IMR-90 (cell line): ENCODE data around the gene FOSL1. TPM values are rescaled to one million over a fixed set of nuclear protein-coding genes. Genes with fewer than 3 reads are reported as not detected.

Experiments
- BHLHE40 ChIP-seq: fragments of 150-350 bp; IDR thresholded peaks from 2 replicates; pipeline ENCODE4 v1.6.1; 2016; ENCODE audit warnings: mild to moderate bottlenecking, low read depth, low read length
- SMC3 ChIP-seq: fragments of 150-350 bp; IDR thresholded peaks from 2 replicates; pipeline ENCODE4 v1.6.1; 2016; ENCODE audit warnings: low read depth, mild to moderate bottlenecking, antibody characterized with exemption, low read length, moderate library complexity
- polyA plus RNA-seq, 3 experiments: library from polyadenylated mRNA; depleted of rRNA; stranded (reverse); fragments of >200 nt; gene quantifications; 2 replicates each; pipeline ENCODE4 v1.2.3, GENCODE V29; 2012; ENCODE audit warnings: low replicate concordance in 1 of 3
- total RNA-seq: library from RNA; depleted of rRNA; stranded (reverse); fragments of >200 nt; gene quantifications from 2 replicates; pipeline ENCODE4 v1.2.3, GENCODE V29; 2012
- TF ChIP-seq, protein P1 (sequence below): fragments of 150-350 bp; IDR thresholded peaks from 2 replicates; pipeline ENCODE4 v1.6.1; 2016; ENCODE audit warnings: low read depth, mild to moderate bottlenecking, low read length, moderate library complexity, borderline replicate concordance

The FOSL1 gene
- total and polyA plus RNA-seq, 2 of the 4 experiments (the other 2 are of a cell fraction), result 17.2 to 107 TPM

DNA sequence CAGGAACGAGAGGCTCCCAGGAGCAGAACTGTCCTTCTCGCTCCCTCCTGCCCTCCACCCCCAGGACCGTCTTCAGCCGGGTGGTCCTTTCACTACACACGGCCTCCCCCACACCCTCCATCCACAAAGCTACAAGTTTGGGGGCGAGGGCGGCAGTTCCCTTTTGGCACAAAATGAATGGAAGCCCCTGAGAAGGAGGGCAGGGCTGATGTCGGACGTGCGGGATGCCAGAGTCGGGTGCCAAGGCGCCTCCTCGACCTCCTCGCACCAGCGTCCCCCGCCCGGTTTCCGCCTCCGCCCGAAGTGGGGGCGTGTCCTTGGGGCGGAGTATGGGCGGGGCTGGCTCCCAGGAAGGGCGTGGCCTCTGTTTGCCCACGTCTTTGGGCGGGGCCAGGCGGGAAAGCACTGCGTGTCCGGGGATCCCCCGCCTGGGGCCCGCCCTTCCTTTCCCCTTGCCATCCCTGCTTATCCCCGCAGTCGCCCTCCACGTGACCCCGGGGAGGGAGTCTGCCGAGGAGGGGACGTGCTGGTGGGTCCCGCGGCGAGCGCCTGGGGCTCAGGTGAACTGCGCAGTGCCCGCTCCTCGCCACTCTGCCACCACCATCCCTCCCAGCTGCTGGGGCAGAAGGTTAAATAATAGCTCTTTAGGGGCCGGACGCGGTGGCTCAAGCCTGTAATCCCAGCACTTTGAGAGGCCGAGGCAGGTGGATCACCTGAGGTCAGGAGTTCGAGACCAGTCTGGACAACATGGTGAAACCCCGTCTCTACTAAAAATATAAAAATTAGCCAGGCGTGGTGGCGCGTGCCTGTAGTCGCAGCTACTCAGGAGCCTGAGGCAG is 26.7 kb downstream of the FOSL1 start (continued):
- TF ChIP-seq, protein P1, sequence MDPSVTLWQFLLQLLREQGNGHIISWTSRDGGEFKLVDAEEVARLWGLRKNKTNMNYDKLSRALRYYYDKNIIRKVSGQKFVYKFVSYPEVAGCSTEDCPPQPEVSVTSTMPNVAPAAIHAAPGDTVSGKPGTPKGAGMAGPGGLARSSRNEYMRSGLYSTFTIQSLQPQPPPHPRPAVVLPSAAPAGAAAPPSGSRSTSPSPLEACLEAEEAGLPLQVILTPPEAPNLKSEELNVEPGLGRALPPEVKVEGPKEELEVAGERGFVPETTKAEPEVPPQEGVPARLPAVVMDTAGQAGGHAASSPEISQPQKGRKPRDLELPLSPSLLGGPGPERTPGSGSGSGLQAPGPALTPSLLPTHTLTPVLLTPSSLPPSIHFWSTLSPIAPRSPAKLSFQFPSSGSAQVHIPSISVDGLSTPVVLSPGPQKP, result no peak
- TF ChIP-seq SMC3 (no peak), BHLHE40 (no peak; the same call in 1 of the 2 replicates)
